Omental fat pad (tissue), 4 donors: ENCODE measurements around the gene LENG8. TPM values are rescaled to one million over a fixed set of nuclear protein-coding genes. Genes with fewer than 3 reads are reported as not detected.

Source experiments
- ATAC-seq: fragments of 150-250 bp; one replicate; pipeline ENCODE4 v1.9.1; 2016; ENCODE audit warnings: mild to moderate bottlenecking, moderate library complexity; ENCODE audit not compliant: low FRiP score
- DNase-seq: peaks from one replicate; pipeline ENCODE4 v3.0.0-alpha.2; 2019; ENCODE audit warnings: low spot score
- CTCF ChIP-seq, 3 donors: fragments of 450-650 bp; IDR thresholded peaks; one replicate each; pipeline ENCODE4 v1.5.1; 2016 to 2017; ENCODE audit warnings: antibody characterized with exemption in 3 of 3, mild to moderate bottlenecking in 3 of 3, moderate library complexity in 2 of 3
- total RNA-seq, 4 donors: library from RNA; depleted of rRNA; stranded (reverse); fragments of >200 nt; gene quantifications; one replicate each; pipeline ENCODE4 v1.1.0, GENCODE V29; 2016

The LENG8 gene
- total RNA-seq, 4 donors from 2014 or later = 79.5 to 160 (median 112) TPM

- ATAC-seq (no peak), DNase-seq (no peak)
Measured at GRCh38 chr19:54469496-54469934, 20.5 kb downstream of the LENG8 start.

DNA sequence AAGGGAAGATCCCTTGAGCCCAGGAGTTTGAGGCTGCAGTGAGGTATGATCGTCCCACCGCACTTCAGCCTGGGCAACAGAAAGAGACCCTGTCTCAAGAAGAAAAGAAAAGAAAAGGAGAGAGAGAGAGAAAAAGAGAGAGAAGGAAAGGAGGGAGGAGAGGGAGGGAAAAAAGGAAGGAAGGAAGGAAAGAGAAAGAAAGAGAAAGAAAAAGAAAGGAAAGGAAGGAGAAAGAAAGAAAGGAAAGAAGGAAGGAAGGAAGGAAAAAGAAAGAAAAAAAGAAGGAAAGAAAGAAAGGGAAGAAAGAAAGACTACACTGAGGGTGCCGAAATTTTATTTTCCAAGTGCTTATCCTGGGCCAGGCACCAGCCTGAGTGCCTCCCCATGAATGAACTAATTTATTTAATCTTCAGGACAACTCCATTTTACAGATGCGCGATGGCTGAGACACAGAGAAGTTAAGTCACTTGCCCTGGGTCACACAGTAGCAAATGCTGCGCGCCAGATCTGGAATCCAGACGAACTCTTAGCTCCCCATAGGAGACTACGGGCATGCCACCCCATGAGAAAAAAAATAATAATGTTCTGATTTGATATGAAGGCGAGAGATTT, 21.4 kb downstream of the LENG8 start:
- ATAC-seq = no peak
- TF ChIP-seq CTCF (IDR thresholded peaks at IDR 0.05) = no peak
- no peak for DNase-seq

More at GRCh38 chr19:54469496-54469934, 20.5 kb downstream of the LENG8 start:
- no peak for TF ChIP-seq CTCF (IDR thresholded peaks at IDR 0.05)

DNA sequence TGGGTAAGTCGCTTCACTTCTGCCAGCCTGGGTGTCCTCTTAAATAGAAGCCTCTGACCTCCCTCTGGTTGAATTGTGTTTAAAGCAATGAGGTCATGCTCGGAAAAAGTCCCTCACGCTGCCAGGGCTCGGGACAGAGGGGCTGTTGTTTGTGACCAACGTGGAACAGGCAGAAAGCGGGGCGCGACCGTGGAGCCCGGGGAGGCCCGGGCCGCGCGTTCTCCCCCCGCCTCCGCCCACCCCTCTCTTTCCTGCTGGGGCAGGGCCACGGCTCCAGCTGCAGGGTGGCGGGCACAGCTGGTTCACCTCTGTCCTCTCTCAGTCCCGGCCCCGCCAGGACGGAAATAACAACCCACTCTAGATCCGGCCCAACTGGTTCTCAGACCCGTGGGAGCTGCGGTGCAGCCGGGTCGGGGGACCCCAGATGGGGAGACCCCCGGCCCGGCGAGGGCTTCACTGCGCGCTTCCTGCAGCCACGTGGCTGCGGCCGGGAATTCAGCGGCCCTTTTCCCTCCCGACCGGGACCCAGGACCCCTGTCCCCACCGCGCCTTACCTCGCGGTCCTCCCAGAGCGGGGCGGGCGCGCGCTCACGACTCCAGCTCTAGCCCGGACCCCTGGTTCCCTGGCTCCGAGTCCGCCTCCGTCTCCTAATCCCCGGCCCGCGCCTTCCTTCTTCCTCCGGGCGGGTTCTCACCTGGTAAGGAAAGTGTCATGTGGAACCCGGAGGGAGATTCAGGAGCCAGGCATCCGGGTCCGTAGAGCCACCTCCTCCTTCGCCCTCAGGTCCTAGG, 22.2 kb downstream of the LENG8 start:
- no peak for TF ChIP-seq CTCF (IDR thresholded peaks at IDR 0.05)
- no peak for ATAC-seq
- no peak for DNase-seq

DNA sequence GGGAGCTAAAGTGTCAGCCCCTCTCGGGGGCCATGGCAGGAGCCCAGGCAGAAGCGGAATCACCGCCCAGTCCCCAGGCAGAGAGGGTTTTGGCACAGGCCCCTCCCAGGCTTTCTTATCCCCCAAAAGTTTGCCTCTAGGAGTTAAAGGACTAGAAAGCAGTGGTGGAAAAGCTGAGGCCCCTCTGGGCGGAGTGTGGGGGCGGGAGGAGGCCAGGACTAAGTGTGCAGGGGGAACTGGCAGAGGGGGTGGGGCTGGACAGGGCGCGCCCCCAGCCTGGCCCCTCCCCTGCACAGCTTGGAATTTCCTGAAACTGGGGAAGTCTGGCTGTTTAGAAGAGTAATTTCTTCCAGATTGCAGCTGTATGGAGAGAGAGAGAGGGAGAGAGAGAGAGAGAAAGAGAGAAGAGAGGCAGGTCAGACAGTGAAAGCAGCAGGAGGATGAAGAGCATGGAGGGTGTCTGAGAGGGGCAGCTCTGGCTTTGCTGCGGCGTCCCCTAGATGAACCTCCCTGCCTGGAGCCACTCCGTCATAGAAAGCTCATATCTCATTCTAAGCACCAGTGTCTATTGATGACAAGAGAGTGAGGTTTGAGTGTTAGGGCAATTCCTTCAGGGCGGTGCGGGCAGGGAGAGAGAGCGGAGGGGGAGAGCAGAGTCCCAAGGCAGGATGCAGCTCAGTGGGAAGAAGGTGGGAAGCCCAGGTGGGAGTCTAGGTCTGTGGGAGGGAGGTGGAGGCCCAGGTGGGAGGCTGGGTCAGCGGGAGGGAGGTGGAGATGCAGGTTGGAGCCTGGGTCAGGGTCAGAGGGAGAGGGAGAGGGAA, 24.3 kb downstream of the LENG8 start, which contains the start of gene CDC42EP5:
CDC42EP5 (minus strand) TSS at position 226 of the 821 bp plus-strand sequence. CDS start 7,749 bp downstream, outside the sequence.
- no peak for DNase-seq
- ATAC-seq = peak; percentile 93

DNA sequence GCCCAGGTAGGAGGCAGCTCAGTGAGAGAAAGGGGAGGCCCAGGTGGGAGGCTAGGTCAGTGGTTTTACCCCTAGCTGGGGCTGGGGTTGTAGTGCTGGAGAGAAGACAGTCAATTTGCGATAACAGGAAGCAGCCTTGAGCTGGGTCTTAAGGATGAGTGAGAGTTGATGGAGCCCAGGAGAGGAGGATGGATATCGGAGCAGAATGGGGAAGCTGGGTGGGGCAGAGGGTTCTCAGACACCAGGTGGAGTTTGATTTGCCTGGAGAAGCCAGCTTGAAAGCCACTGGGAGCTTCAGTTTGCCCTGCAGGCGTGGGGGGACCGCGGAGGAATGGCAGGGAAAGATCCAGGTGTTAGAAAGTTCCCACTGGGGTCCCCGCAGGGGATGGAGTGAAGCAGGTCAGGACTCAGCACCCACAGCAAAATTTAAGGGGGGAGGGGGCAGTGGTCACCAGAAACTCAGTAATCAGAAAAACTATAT, 24.9 kb downstream of the LENG8 start:
- TF ChIP-seq CTCF (IDR thresholded peaks at IDR 0.05) = no peak
- DNase-seq (no peak), ATAC-seq (no peak)

More for the DNA sequence above, 24.3 kb downstream of the LENG8 start, which contains the start of gene CDC42EP5:
- TF ChIP-seq CTCF (IDR thresholded peaks at IDR 0.05) = no peak

- no peak for TF ChIP-seq CTCF (IDR thresholded peaks at IDR 0.05)
- ATAC-seq (no peak), DNase-seq (no peak)
Measured at GRCh38 chr19:54475706-54476105, 26.7 kb downstream of the LENG8 start.
